Endothelial cell of umbilical vein (primary cell): ENCODE results near the gene IL10RB. TPM values are rescaled to one million over a fixed set of nuclear protein-coding genes. Genes with fewer than 3 reads are reported as not detected.

Source experiments
- BruUV-seq: library from RNA; stranded (reverse); fragments of 400-500 nt; replicated peaks from 2 replicates; lab custom pipeline; 2021; lab: Mats Ljungman, UMichigan
- CTCF ChIA-PET: fragments of 300-600, 350-600 bp; sonication (Branson Sonifier 250); formaldehyde crosslinking; loops from one replicate; lab custom pipeline; 2021; ENCODE audit warnings: antibody characterized with exemption, inconsistent platforms; lab: Charles Lee
- POLR2A ChIA-PET: fragments of 300-600, 350-600 bp; sonication (Branson Sonifier 250); formaldehyde crosslinking; loops from one replicate; lab custom pipeline; 2021; ENCODE audit warnings: antibody characterized with exemption, inconsistent platforms; lab: Charles Lee
- DNase-seq: peaks from one replicate; pipeline ENCODE4 v3.0.0-alpha.2; 2011; ENCODE audit warnings: low read depth, low spot score
- FAIRE-seq: peaks from 2 replicates; lab custom pipeline; 2011; peaks lifted over from hg19 to GRCh38; lab: Jason Lieb, UNC
- H2AFZ ChIP-seq: 2 replicates; pipeline ENCODE4 v1.6.0; 2012; ENCODE audit warnings: low read depth, low read length, control low read depth, inconsistent platforms
- H3K27ac ChIP-seq: 2 replicates; pipeline ENCODE4 v1.5.1; 2011; ENCODE audit warnings: low read depth, mild to moderate bottlenecking, control low read depth, low read length, moderate library complexity; ENCODE audit not compliant: insufficient read depth
- H3K27me3 ChIP-seq, 2 experiments: 2 replicates each; pipeline versions ENCODE4 v1.6.0 to v1.6.1; 2011; ENCODE audit warnings: low read length in 2 of 2, mixed read lengths in 1 of 2; ENCODE audit not compliant: control insufficient read depth in 2 of 2, insufficient read depth in 2 of 2
- H3K36me3 ChIP-seq, 2 experiments: 2 replicates in 1 of 2; 3 replicates in 1 of 2; pipeline ENCODE4 v1.5.1; 2011; ENCODE audit warnings: low read length in 2 of 2, mild to moderate bottlenecking in 1 of 2, moderate library complexity in 1 of 2; ENCODE audit not compliant: control insufficient read depth in 2 of 2, insufficient read depth in 2 of 2; ENCODE audit errors: extremely low read depth in 1 of 2
- H3K4me1 ChIP-seq: 3 replicates; pipeline ENCODE4 v1.5.1; 2011; ENCODE audit warnings: mild to moderate bottlenecking, low read length; ENCODE audit not compliant: control insufficient read depth, insufficient read depth; ENCODE audit errors: extremely low read depth
- H3K4me2 ChIP-seq: 2 replicates; pipeline ENCODE4 v1.6.1; 2011; ENCODE audit warnings: low read length, control low read depth, mixed read lengths; ENCODE audit not compliant: insufficient read depth
- H3K4me3 ChIP-seq, 3 experiments: fragments of 200-600 bp in 1 of 3; sonication (generic), shearing (Covaris generic) in 1 of 3; replicated peaks in 1 of 3; 2 replicates each; pipeline ENCODE4 v1.5.1; 2011 to 2016; ENCODE audit warnings: control low read depth in 3 of 3, low read length in 3 of 3, mild to moderate bottlenecking in 2 of 3, inconsistent platforms in 1 of 3, low read depth in 1 of 3, moderate library complexity in 1 of 3; ENCODE audit not compliant: insufficient read depth in 1 of 3
- H3K79me2 ChIP-seq: 2 replicates; pipeline ENCODE4 v1.6.0; 2012; ENCODE audit warnings: low read length, inconsistent platforms; ENCODE audit not compliant: control insufficient read depth, insufficient read depth
- H3K9ac ChIP-seq: replicated peaks from 2 replicates; pipeline ENCODE3; 2011; ENCODE audit warnings: low read length, control low read depth; ENCODE audit not compliant: insufficient read depth; ENCODE audit errors: extremely low read depth
- H3K9me1 ChIP-seq: replicated peaks from 3 replicates; pipeline ENCODE4 v1.6.0; 2011; ENCODE audit warnings: mild to moderate bottlenecking, low read length; ENCODE audit not compliant: control insufficient read depth, insufficient read depth; ENCODE audit errors: extremely low read depth
- H3K9me3 ChIP-seq: replicated peaks from 2 replicates; pipeline ENCODE4 v1.5.1; 2012; ENCODE audit warnings: low read length, inconsistent platforms; ENCODE audit not compliant: control insufficient read depth, insufficient read depth
- H4K20me1 ChIP-seq: replicated peaks from 2 replicates; pipeline ENCODE3; 2011; ENCODE audit warnings: mild to moderate bottlenecking, low read length; ENCODE audit not compliant: control insufficient read depth, insufficient read depth; ENCODE audit errors: extremely low read depth
- CTCF ChIP-seq, 2 donors: IDR thresholded peaks; 1 replicate in 1 of 2; 2 replicates in 1 of 2; pipeline ENCODE4 v1.5.1; 2011; ENCODE audit warnings: low read length in 2 of 2, mild to moderate bottlenecking in 2 of 2, moderate library complexity in 2 of 2, control low read depth in 1 of 2, inconsistent platforms in 1 of 2, low read depth in 1 of 2; ENCODE audit not compliant: insufficient read depth in 1 of 2; ENCODE audit errors: extremely low read depth in 1 of 2
- EZH2 ChIP-seq: IDR thresholded peaks from 2 replicates; pipeline ENCODE4 v1.6.1; 2012; ENCODE audit warnings: borderline replicate concordance, low read depth, mild to moderate bottlenecking, moderate library complexity, low read length, inconsistent platforms; ENCODE audit not compliant: severe bottlenecking
- FOS ChIP-seq: IDR thresholded peaks from 2 replicates; pipeline ENCODE4 v1.6.1; 2011; ENCODE audit warnings: mild to moderate bottlenecking, low read length, moderate library complexity, borderline replicate concordance; ENCODE audit not compliant: insufficient read depth
- GATA2 ChIP-seq: IDR thresholded peaks from 2 replicates; pipeline ENCODE4 v1.7.0; 2011; ENCODE audit warnings: low read depth, mild to moderate bottlenecking, moderate library complexity, mixed read lengths, low read length; ENCODE audit not compliant: insufficient read length, insufficient read depth
- JUN ChIP-seq: IDR thresholded peaks from 2 replicates; pipeline ENCODE4 v1.6.1; 2011; ENCODE audit warnings: borderline replicate concordance, low read depth; ENCODE audit not compliant: insufficient read length, insufficient read depth
- MAX ChIP-seq: IDR thresholded peaks from 2 replicates; pipeline ENCODE4 v1.6.1; 2011; ENCODE audit not compliant: insufficient read depth, insufficient read length
- MYC ChIP-seq: IDR thresholded peaks from one replicate; pipeline ENCODE4 v1.6.1; 2011; ENCODE audit warnings: mild to moderate bottlenecking, low read depth, low read length
- POLR2A ChIP-seq: IDR thresholded peaks from 2 replicates; pipeline ENCODE4 v1.6.1; 2012; ENCODE audit warnings: low read depth, mild to moderate bottlenecking, control low read depth, low read length
- POLR2AphosphoS5 ChIP-seq: IDR thresholded peaks from 2 replicates; pipeline ENCODE4 v1.6.1; 2012; ENCODE audit warnings: low read depth, mild to moderate bottlenecking, control low read depth, low read length, moderate library complexity; ENCODE audit not compliant: insufficient read depth
- dilution Hi-C: fragments of 300-500 bp; cut with MboI; formaldehyde crosslinking; loops from one replicate; pipeline ENCODE4 v1.15.0; 2019; ENCODE audit warnings: low sequenced_read_pairs; ENCODE audit not compliant: extremely low pct_ligation_motif_present
- intact Hi-C: fragments of 100-400 bp; cut with micrococcal nuclease; formaldehyde crosslinking; loops from one replicate; pipeline ENCODE4 v1.10.0; 2022
- polyA plus RNA-seq, 4 experiments: library from polyadenylated mRNA; depleted of rRNA in 3 of 4; stranded (reverse) in 3 of 4; unstranded in 1 of 4; fragments of >200 nt; gene quantifications; 2 replicates each; pipeline versions ENCODE4 v1.2.1 to v1.2.3, GENCODE V29; 2011 to 2012; ENCODE audit warnings: missing spikeins in 1 of 4
- total RNA-seq: library from RNA; stranded (reverse); gene quantifications from 2 replicates; pipeline ENCODE4 v1.2.3, GENCODE V29; 2021

Gene IL10RB
- total and polyA plus RNA-seq, 2 donors (not counting 3 experiments of a cell fraction or from before 2014, with no cell fraction given), result 21.9 to 31.4 TPM

GRCh38 chr21:33259995-33260394 is 6.2 kb upstream of the IL10RB start:
- Histone ChIP-seq H4K20me1 (no peaks in the 10 kb centered on the region), H3K27ac (no peak overlapping the region), H3K4me1 (no peaks in the 10 kb centered on the region), H3K9me3 (no peaks in the 10 kb centered on the region), H3K9ac (no peak overlapping the region), H3K36me3 (peaks cover 2 to 15% of the 10 kb centered on the region in 2 experiments), H3K79me2 (no peaks in the 10 kb centered on the region), H3K4me3 (no peak overlapping the region), H3K27me3 (no peaks in the 10 kb centered on the region), H3K9me1 (no peaks in the 10 kb centered on the region), H2AFZ (no peak overlapping the region), H3K4me2 (no peak overlapping the region)
- intact Hi-C loops, result no loop called here
- dilution Hi-C loops, result no loop called here
- no peak for FAIRE-seq
- CTCF ChIA-PET, result interaction anchor here (1.0 to 1.4 kb wide), 3 partner anchors 8 to 60 kb away, joined by 3 read pairs; no protein-coding TSS in a partner anchor
- TF ChIP-seq POLR2AphosphoS5, result no peak
- TF ChIP-seq EZH2, result no peak
- no peak for TF ChIP-seq MYC
- no peak for TF ChIP-seq MAX
- TF ChIP-seq POLR2A, result no peak
- TF ChIP-seq CTCF (IDR thresholded peaks at IDR 0.05; ENCODE audit: extremely low read depth in 1 of 2, insufficient read depth in 1 of 2, low read depth in 1 of 2, low read length in 2 of 2), result no peak
- TF ChIP-seq GATA2, result no peak
- TF ChIP-seq FOS, result no peak
- TF ChIP-seq JUN, result no peak
- POLR2A ChIA-PET, result no interaction called here
- no TSS peak for BruUV-seq
- DNase-seq, result no peak
